SK-N-SH treated with all-trans-retinoic acid at 6 μM for 48 hours (cell line): ENCODE data around the gene NTSR1.

ENCODE experiments used
- ARNTL ChIP-seq: fragments of 450-650 bp; formaldehyde crosslinking; IDR thresholded peaks from 2 replicates; pipeline ENCODE4 v1.5.0; 2020; ENCODE audit warnings: low read depth, mild to moderate bottlenecking, moderate library complexity, borderline replicate concordance
- CREB5 ChIP-seq: fragments of 250-450 bp; sonication (Bioruptor Pico); IDR thresholded peaks from 2 replicates; pipeline ENCODE4 v1.5.1; 2020; ENCODE audit warnings: low read depth, mild to moderate bottlenecking, moderate library complexity
- CSRNP3 ChIP-seq: fragments of 250-450 bp; sonication (Bioruptor Pico); IDR thresholded peaks from 2 replicates; pipeline ENCODE4 v1.5.1; 2021; ENCODE audit warnings: mild to moderate bottlenecking, moderate library complexity
- ESRRG ChIP-seq: fragments of 250-450 bp; sonication (Bioruptor Pico); IDR thresholded peaks from 2 replicates; pipeline ENCODE4 v1.6.1; 2021; ENCODE audit warnings: mild to moderate bottlenecking
- ISL1 ChIP-seq: fragments of 250-450 bp; sonication (Bioruptor Pico); IDR thresholded peaks from 2 replicates; pipeline ENCODE4 v2.1.2; 2022; ENCODE audit warnings: mild to moderate bottlenecking, moderate library complexity
- PATZ1 ChIP-seq: fragments of 250-450 bp; sonication (Bioruptor Pico); IDR thresholded peaks from 2 replicates; pipeline ENCODE4 v1.8.0; 2020; ENCODE audit warnings: mild to moderate bottlenecking, moderate library complexity, borderline replicate concordance
- TCF4 ChIP-seq: fragments of 250-450 bp; sonication (Bioruptor Pico); IDR thresholded peaks from 2 replicates; pipeline ENCODE4 v1.8.0; 2021; ENCODE audit warnings: mild to moderate bottlenecking, moderate library complexity, borderline replicate concordance
- TSHZ2 ChIP-seq: fragments of 250-450 bp; sonication (Bioruptor Pico); IDR thresholded peaks from 2 replicates; pipeline ENCODE4 v1.5.0; 2020; ENCODE audit warnings: mild to moderate bottlenecking, moderate library complexity
- ZC3H10 ChIP-seq: fragments of 250-450 bp; sonication (Bioruptor Pico); IDR thresholded peaks from 2 replicates; pipeline ENCODE4 v1.5.1; 2021; ENCODE audit warnings: mild to moderate bottlenecking, moderate library complexity
- ZFP3 ChIP-seq: fragments of 250-450 bp; sonication (Bioruptor Pico); IDR thresholded peaks from 2 replicates; pipeline ENCODE4 v1.5.0; 2020; ENCODE audit warnings: mild to moderate bottlenecking, moderate library complexity
- ZFP30 ChIP-seq: fragments of 450-650 bp; formaldehyde crosslinking; IDR thresholded peaks from 2 replicates; pipeline ENCODE4 v1.5.0; 2022; ENCODE audit warnings: mild to moderate bottlenecking, moderate library complexity
- ZNF565 ChIP-seq: fragments of 450-650 bp; formaldehyde crosslinking; conservative IDR thresholded peaks from 2 replicates; pipeline ENCODE4 v1.5.0; 2020; ENCODE audit warnings: low read depth, mild to moderate bottlenecking, moderate library complexity
- ZNF70 ChIP-seq: fragments of 450-650 bp; formaldehyde crosslinking; IDR thresholded peaks from 2 replicates; pipeline ENCODE4 v1.5.0; 2020; ENCODE audit warnings: mild to moderate bottlenecking, moderate library complexity

- TF ChIP-seq ZC3H10 (CRISPR knock-in tag) (no peak), ARNTL (no peak), ZNF70 (CRISPR knock-in tag) (no peak), ZNF565 (CRISPR knock-in tag) (no peak), ISL1 (no peak), ESRRG (CRISPR knock-in tag) (no peak), ZFP3 (no peak), CSRNP3 (CRISPR knock-in tag) (no peak), ZFP30 (CRISPR knock-in tag) (no peak), TCF4 (no peak), TSHZ2 (CRISPR knock-in tag) (no peak), PATZ1 (CRISPR knock-in tag) (no peak), CREB5 (CRISPR knock-in tag) (no peak)
These were observed 97.2 kb downstream of the NTSR1 start for GRCh38 chr20:62805711-62806382.
